Measurements from ENCODE around the gene CLK4.

The CLK4 gene

GRCh38 chr5:178560911-178561310 is 65.9 kb downstream of the CLK4 start:
- H3K4me1 ChIP-seq (ENCODE audit: control insufficient read depth in 5 of 5, insufficient read depth in 5 of 5, low read length in 5 of 5), result peaks cover 0 to 2% (median 0%) of the 10 kb centered on the region in 5 donors
- no peak overlapping the region for H3K27ac ChIP-seq (ENCODE audit: low read depth, low read length)
- no peak overlapping the region for H3K9ac ChIP-seq (ENCODE audit: low read length in 5 of 5)
- H3K4me3 ChIP-seq (ENCODE audit: low read depth in 1 of 5, low read length in 5 of 5), result no peak overlapping the region
- H3K27me3 ChIP-seq (ENCODE audit: control insufficient read depth in 5 of 5, insufficient read depth in 4 of 5, low read length in 5 of 5), result peaks cover 5 to 9% (median 5%) of the 10 kb centered on the region in 5 donors
- no peaks in the 10 kb centered on the region for H3K9me3 ChIP-seq (ENCODE audit: control insufficient read depth in 5 of 5, low read length in 5 of 5)
- no peaks in the 10 kb centered on the region for H3K36me3 ChIP-seq (ENCODE audit: control insufficient read depth in 5 of 5, insufficient read depth in 5 of 5, low read length in 5 of 5)

- H3K4me3 ChIP-seq (ENCODE audit: low read depth in 1 of 5, low read length in 5 of 5), result no peak overlapping the region
- H3K27ac ChIP-seq (ENCODE audit: low read depth, low read length), result no peak overlapping the region
- no peaks in the 10 kb centered on the region for H3K9me3 ChIP-seq (ENCODE audit: control insufficient read depth in 5 of 5, low read length in 5 of 5)
- H3K4me1 ChIP-seq (ENCODE audit: control insufficient read depth in 5 of 5, insufficient read depth in 5 of 5, low read length in 5 of 5), result peaks cover 0 to 2% (median 0%) of the 10 kb centered on the region in 5 donors
- no peak overlapping the region for H3K9ac ChIP-seq (ENCODE audit: low read length in 5 of 5)
- no peaks in the 10 kb centered on the region for H3K36me3 ChIP-seq (ENCODE audit: control insufficient read depth in 5 of 5, insufficient read depth in 5 of 5, low read length in 5 of 5)
- H3K27me3 ChIP-seq (ENCODE audit: control insufficient read depth in 5 of 5, insufficient read depth in 4 of 5, low read length in 5 of 5), result peaks cover 0 to 9% (median 2%) of the 10 kb centered on the region in 5 donors
These were observed 69.4 kb downstream of the CLK4 start for GRCh38 chr5:178557416-178557815.

- no peak overlapping the region for H3K27ac ChIP-seq (ENCODE audit: low read depth, low read length)
- no peak overlapping the region for H3K9ac ChIP-seq (ENCODE audit: low read length in 5 of 5)
- H3K27me3 ChIP-seq (ENCODE audit: control insufficient read depth in 5 of 5, insufficient read depth in 4 of 5, low read length in 5 of 5), result peaks cover 3 to 9% (median 7%) of the 10 kb centered on the region in 5 donors
- no peaks in the 10 kb centered on the region for H3K36me3 ChIP-seq (ENCODE audit: control insufficient read depth in 5 of 5, insufficient read depth in 5 of 5, low read length in 5 of 5)
- no peaks in the 10 kb centered on the region for H3K4me1 ChIP-seq (ENCODE audit: control insufficient read depth in 5 of 5, insufficient read depth in 5 of 5, low read length in 5 of 5)
- no peak overlapping the region for H3K4me3 ChIP-seq (ENCODE audit: low read depth in 1 of 5, low read length in 5 of 5)
- H3K9me3 ChIP-seq (ENCODE audit: control insufficient read depth in 5 of 5, low read length in 5 of 5), result no peaks in the 10 kb centered on the region
These were observed 71.1 kb downstream of the CLK4 start for GRCh38 chr5:178555771-178556211.

DNA sequence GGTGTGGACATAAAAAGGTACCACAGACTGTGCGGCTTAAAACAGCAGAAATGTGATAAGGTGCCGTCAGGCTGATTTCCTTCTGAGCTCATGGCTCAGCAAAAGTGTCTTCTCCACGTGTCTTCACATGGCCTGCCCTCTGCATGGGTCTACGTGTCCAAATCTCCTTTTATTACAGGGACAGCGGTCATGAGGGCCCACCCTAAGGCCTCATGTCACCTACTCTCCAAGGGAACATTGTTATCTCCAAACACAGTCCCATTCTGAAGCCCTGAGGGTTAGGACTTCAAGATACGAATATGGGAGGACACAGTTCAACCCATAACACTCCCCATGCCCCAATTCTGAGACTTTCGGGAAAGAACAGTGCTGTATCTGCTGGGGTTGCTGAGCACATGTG is 71.8 kb downstream of the CLK4 start:
- no peaks in the 10 kb centered on the region for H3K9me3 ChIP-seq (ENCODE audit: control insufficient read depth in 5 of 5, low read length in 5 of 5)
- H3K27me3 ChIP-seq (ENCODE audit: control insufficient read depth in 5 of 5, insufficient read depth in 4 of 5, low read length in 5 of 5), result peaks cover 3 to 9% (median 7%) of the 10 kb centered on the region in 5 donors
- H3K4me1 ChIP-seq (ENCODE audit: control insufficient read depth in 5 of 5, insufficient read depth in 5 of 5, low read length in 5 of 5), result no peaks in the 10 kb centered on the region
- no peaks in the 10 kb centered on the region for H3K36me3 ChIP-seq (ENCODE audit: control insufficient read depth in 5 of 5, insufficient read depth in 5 of 5, low read length in 5 of 5)
- no peak overlapping the region for H3K9ac ChIP-seq (ENCODE audit: low read length in 5 of 5)
- H3K4me3 ChIP-seq (ENCODE audit: low read depth in 1 of 5, low read length in 5 of 5), result no peak overlapping the region
- H3K27ac ChIP-seq (ENCODE audit: low read depth, low read length), result no peak overlapping the region

DNA sequence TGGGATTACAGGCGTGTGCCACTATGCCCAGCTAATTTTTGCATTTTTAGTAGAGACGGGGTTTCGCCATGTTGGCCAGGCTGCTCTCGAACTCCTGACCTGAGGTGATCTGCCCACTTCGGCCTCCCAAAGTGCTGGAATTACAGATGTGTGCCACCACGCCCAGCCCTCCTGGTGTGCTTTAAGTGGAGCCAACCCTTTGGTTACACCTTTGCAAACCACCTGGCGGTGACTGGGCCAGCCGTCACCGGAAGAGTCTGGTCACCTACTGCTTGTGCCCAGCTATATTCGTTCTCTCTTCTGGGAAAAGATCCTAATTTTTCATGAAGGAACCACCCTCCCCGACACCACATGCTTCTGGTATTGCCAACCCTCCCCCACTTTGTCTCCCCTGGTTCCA is 72.5 kb downstream of the CLK4 start:
- Histone ChIP-seq H3K9me3 (ENCODE audit: control insufficient read depth in 5 of 5, low read length in 5 of 5) (no peaks in the 10 kb centered on the region), H3K36me3 (ENCODE audit: control insufficient read depth in 5 of 5, insufficient read depth in 5 of 5, low read length in 5 of 5) (no peaks in the 10 kb centered on the region), H3K4me1 (ENCODE audit: control insufficient read depth in 5 of 5, insufficient read depth in 5 of 5, low read length in 5 of 5) (no peaks in the 10 kb centered on the region), H3K9ac (ENCODE audit: low read length in 5 of 5) (no peak overlapping the region), H3K27me3 (ENCODE audit: control insufficient read depth in 5 of 5, insufficient read depth in 4 of 5, low read length in 5 of 5) (peaks cover 3 to 9% (median 7%) of the 10 kb centered on the region in 5 donors), H3K4me3 (ENCODE audit: low read depth in 1 of 5, low read length in 5 of 5) (no peak overlapping the region), H3K27ac (ENCODE audit: low read depth, low read length) (no peak overlapping the region)

GRCh38 chr5:178553517-178553916 is 73.3 kb downstream of the CLK4 start:
- Histone ChIP-seq H3K27ac (ENCODE audit: low read depth, low read length) (no peak overlapping the region), H3K9ac (ENCODE audit: low read length in 5 of 5) (no peak overlapping the region), H3K27me3 (ENCODE audit: control insufficient read depth in 5 of 5, insufficient read depth in 4 of 5, low read length in 5 of 5) (peaks cover 3 to 9% (median 7%) of the 10 kb centered on the region in 5 donors), H3K4me1 (ENCODE audit: control insufficient read depth in 5 of 5, insufficient read depth in 5 of 5, low read length in 5 of 5) (no peaks in the 10 kb centered on the region), H3K9me3 (ENCODE audit: control insufficient read depth in 5 of 5, low read length in 5 of 5) (no peaks in the 10 kb centered on the region), H3K36me3 (ENCODE audit: control insufficient read depth in 5 of 5, insufficient read depth in 5 of 5, low read length in 5 of 5) (no peaks in the 10 kb centered on the region), H3K4me3 (ENCODE audit: low read depth in 1 of 5, low read length in 5 of 5) (no peak overlapping the region)

Measured in subcutaneous abdominal adipose tissue (tissue), 5 donors.